Vagina (tissue), 2 donors: ENCODE measurements around the gene PLEKHA5. TPM values are rescaled to one million over a fixed set of nuclear protein-coding genes. Genes with fewer than 3 reads are reported as not detected.

Experiments used
- DNase-seq, 2 donors: peaks; one replicate each; pipeline ENCODE4 v3.0.0-alpha.2; 2017; ENCODE audit errors: extremely low spot score in 2 of 2
- H3K27ac ChIP-seq: fragments of 200-600 bp; sonication (generic); one replicate; pipeline ENCODE4 v1.5.1; 2019
- H3K27me3 ChIP-seq: fragments of 200-600 bp; sonication (generic); one replicate; pipeline ENCODE4 v1.5.1; 2019
- H3K36me3 ChIP-seq, 2 donors: fragments of 200-600 bp; sonication (generic); one replicate each; pipeline ENCODE4 v1.5.1; 2017 to 2019
- H3K4me1 ChIP-seq: fragments of 200-600 bp; sonication (generic); one replicate; pipeline ENCODE4 v1.5.1; 2019
- H3K4me3 ChIP-seq, 2 donors: fragments of 200-600 bp; sonication (generic); 1 replicate in 1 of 2; 2 replicates in 1 of 2; pipeline ENCODE4 v1.5.1; 2016 to 2019
- H3K9me3 ChIP-seq: fragments of 200-600 bp; sonication (generic); one replicate; pipeline ENCODE4 v1.5.1; 2019
- POLR2A ChIP-seq, 2 donors: fragments of 450-650 bp; IDR thresholded peaks; one replicate each; pipeline ENCODE4 v1.6.1; 2017; ENCODE audit warnings: antibody characterized with exemption in 2 of 2, mild to moderate bottlenecking in 2 of 2, moderate library complexity in 2 of 2
- POLR2AphosphoS5 ChIP-seq, 2 donors: sonication (generic); formaldehyde crosslinking; IDR thresholded peaks; one replicate each; pipeline ENCODE4 v1.9.0; 2017; ENCODE audit warnings: antibody characterized with exemption in 2 of 2, mild to moderate bottlenecking in 2 of 2, low read depth in 1 of 2; ENCODE audit not compliant: insufficient read depth in 1 of 2
- intact Hi-C: fragments of 100-400 bp; cut with DNase I; formaldehyde crosslinking; loops from one replicate; pipeline ENCODE4 v1.15.1; 2023
- total RNA-seq: library from RNA; depleted of rRNA; stranded (reverse); fragments of >200 nt; gene quantifications from one replicate; pipeline ENCODE4 v1.2.3, GENCODE V29; 2016
- TF ChIP-seq, protein P1 (sequence below), 3 experiments: fragments of 450-650 bp in 2 of 3; fragments of 200-600 bp in 1 of 3; sonication (generic) in 1 of 3; IDR thresholded peaks; one replicate each; pipeline ENCODE4 v1.5.1; 2017 to 2019; ENCODE audit warnings: antibody characterized with exemption in 3 of 3, mild to moderate bottlenecking in 2 of 3, moderate library complexity in 2 of 3

The PLEKHA5 gene, protein sequence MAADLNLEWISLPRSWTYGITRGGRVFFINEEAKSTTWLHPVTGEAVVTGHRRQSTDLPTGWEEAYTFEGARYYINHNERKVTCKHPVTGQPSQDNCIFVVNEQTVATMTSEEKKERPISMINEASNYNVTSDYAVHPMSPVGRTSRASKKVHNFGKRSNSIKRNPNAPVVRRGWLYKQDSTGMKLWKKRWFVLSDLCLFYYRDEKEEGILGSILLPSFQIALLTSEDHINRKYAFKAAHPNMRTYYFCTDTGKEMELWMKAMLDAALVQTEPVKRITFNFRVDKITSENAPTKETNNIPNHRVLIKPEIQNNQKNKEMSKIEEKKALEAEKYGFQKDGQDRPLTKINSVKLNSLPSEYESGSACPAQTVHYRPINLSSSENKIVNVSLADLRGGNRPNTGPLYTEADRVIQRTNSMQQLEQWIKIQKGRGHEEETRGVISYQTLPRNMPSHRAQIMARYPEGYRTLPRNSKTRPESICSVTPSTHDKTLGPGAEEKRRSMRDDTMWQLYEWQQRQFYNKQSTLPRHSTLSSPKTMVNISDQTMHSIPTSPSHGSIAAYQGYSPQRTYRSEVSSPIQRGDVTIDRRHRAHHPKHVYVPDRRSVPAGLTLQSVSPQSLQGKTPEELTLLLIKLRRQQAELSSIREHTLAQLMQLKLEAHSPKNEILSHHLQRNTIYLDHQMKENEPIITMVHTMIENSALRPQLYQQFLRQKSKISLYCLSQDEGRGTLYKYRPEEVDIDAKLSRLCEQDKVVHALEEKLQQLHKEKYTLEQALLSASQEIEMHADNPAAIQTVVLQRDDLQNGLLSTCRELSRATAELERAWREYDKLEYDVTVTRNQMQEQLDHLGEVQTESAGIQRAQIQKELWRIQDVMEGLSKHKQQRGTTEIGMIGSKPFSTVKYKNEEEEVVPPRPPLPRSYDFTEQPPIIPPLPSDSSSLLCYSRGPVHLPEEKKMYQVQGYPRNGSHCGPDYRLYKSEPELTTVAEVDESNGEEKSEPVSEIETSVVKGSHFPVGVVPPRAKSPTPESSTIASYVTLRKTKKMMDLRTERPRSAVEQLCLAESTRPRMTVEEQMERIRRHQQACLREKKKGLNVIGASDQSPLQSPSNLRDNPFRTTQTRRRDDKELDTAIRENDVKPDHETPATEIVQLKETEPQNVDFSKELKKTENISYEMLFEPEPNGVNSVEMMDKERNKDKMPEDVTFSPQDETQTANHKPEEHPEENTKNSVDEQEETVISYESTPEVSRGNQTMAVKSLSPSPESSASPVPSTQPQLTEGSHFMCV
- total RNA-seq = 58.4 TPM

DNA sequence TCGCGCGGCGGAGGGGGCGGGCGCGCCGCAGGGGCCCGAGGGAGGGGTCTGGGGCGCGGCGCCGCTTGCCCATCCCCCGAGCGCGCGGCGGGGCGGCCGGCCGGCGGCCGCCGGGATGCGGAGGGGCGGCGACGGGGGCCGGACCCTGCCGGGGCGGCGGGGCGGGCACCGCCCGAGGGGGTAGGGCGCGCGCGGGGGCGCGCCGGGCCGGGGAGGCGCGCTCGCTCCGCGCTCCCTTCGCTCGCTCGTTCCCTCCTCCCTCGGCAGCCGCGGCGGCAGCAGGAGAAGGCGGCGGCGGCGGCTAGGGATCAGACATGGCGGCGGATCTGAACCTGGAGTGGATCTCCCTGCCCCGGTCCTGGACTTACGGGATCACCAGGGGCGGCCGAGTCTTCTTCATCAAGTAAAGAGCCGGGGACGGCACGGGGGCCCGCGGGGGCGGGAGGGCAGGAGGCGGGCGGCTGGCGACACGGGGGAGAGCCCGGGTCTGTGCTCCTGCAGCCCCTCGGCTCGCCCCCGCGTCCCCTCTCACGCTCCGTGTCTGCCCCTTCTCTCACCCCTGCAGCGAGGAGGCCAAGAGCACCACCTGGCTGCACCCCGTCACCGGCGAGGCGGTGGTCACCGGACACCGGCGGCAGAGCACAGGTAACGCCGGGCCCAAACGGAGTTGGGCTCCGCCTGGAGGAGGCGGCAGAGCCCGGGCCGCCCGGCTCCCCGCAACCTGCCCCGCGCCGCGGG lies at the start of gene PLEKHA5:
Gene PLEKHA5 (plus strand): TSS at position 248 of the 738 bp plus-strand sequence. CDS start 67 bp downstream, at position 315.
- intact Hi-C loops = no loop called here
- DNase-seq = no peak
- peak within 1 kb of the TSS; percentile 97 for H3K27ac ChIP-seq
- H3K27me3 ChIP-seq = no peaks in the 10 kb centered on the region
- no peaks in the 10 kb centered on the region for H3K36me3 ChIP-seq
- peak within 1 kb of the TSS; percentile 87 to 94 for H3K4me3 ChIP-seq
- no peaks in the 10 kb centered on the region for H3K9me3 ChIP-seq
- peak in 1 of 2 donors; percentile 45 for TF ChIP-seq POLR2A (IDR thresholded peaks at IDR 0.05)
- TF ChIP-seq, protein P1, sequence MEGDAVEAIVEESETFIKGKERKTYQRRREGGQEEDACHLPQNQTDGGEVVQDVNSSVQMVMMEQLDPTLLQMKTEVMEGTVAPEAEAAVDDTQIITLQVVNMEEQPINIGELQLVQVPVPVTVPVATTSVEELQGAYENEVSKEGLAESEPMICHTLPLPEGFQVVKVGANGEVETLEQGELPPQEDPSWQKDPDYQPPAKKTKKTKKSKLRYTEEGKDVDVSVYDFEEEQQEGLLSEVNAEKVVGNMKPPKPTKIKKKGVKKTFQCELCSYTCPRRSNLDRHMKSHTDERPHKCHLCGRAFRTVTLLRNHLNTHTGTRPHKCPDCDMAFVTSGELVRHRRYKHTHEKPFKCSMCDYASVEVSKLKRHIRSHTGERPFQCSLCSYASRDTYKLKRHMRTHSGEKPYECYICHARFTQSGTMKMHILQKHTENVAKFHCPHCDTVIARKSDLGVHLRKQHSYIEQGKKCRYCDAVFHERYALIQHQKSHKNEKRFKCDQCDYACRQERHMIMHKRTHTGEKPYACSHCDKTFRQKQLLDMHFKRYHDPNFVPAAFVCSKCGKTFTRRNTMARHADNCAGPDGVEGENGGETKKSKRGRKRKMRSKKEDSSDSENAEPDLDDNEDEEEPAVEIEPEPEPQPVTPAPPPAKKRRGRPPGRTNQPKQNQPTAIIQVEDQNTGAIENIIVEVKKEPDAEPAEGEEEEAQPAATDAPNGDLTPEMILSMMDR (IDR thresholded peaks at IDR 0.05) = no peak
- TF ChIP-seq POLR2AphosphoS5 (IDR thresholded peaks at IDR 0.05; ENCODE audit: insufficient read depth in 1 of 2, low read depth in 1 of 2) = peak in 1 of 2 donors; percentile 61
- peaks cover 30% of the 10 kb centered on the region for H3K4me1 ChIP-seq

DNA sequence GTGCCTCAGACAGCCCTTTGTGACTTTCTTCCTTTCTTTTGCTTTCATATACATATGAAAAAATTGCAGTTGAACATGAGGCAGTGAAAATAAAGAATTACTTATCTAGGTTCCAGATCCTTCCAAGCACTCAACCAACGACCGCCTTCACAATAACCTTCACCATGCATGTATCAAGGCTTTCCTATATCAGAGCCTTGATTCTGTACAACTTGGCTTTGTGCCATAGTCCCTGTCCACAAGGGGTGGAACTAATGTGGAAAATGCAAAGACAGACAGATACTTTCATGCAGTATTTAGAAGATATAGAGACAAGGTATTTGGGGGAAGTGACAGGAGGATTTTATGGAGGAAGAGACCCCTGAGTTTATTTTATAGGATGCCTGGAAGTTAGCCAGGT lies 48.6 kb upstream of the PLEKHA5 start:
- H3K27ac ChIP-seq = no peak overlapping the region
- no peaks in the 10 kb centered on the region for H3K9me3 ChIP-seq
- intact Hi-C loops = no loop called here
- H3K27me3 ChIP-seq = no peaks in the 10 kb centered on the region
- no peak for TF ChIP-seq POLR2A (IDR thresholded peaks at IDR 0.05)
- TF ChIP-seq, protein P1 (IDR thresholded peaks at IDR 0.05) = no peak
- TF ChIP-seq POLR2AphosphoS5 (IDR thresholded peaks at IDR 0.05; ENCODE audit: insufficient read depth in 1 of 2, low read depth in 1 of 2) = no peak
- no peaks in the 10 kb centered on the region for H3K36me3 ChIP-seq
- no peak for DNase-seq
- H3K4me3 ChIP-seq = no peak overlapping the region
- no peaks in the 10 kb centered on the region for H3K4me1 ChIP-seq

DNA sequence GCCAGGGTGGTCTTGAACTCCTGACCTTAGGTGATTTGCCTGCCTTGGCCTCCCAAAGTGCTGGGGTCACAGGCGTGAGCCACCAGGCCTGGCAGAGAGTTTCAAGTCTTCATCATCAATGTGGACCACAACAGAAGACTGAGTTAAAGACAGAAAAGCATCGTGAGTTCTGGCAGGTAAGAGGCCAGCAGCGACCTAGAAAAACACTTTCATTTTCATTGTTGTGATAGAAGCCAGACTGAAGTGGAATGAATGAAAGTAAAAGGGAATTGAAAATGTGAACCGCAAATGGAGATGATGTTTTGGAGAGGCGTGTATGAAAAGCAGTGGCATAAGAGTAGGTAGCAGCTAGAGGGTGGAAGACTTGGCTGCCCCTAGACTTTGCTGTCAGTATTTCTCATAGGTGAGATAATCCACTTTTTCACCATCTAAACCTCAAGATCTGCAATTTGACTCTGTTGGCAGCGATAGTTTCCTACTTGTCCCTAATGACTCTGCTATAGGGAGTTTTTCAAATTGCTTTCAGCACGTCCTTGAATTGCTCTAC lies 47.1 kb upstream of the PLEKHA5 start:
- TF ChIP-seq, protein P1 (IDR thresholded peaks at IDR 0.05) = no peak
- TF ChIP-seq POLR2AphosphoS5 (IDR thresholded peaks at IDR 0.05; ENCODE audit: insufficient read depth in 1 of 2, low read depth in 1 of 2) (no peak), POLR2A (IDR thresholded peaks at IDR 0.05) (no peak)
- DNase-seq = no peak
- Histone ChIP-seq H3K36me3 (no peaks in the 10 kb centered on the region), H3K4me1 (no peaks in the 10 kb centered on the region), H3K9me3 (no peaks in the 10 kb centered on the region), H3K4me3 (no peak overlapping the region), H3K27me3 (no peaks in the 10 kb centered on the region), H3K27ac (no peak overlapping the region)
- intact Hi-C loops = no loop called here

DNA sequence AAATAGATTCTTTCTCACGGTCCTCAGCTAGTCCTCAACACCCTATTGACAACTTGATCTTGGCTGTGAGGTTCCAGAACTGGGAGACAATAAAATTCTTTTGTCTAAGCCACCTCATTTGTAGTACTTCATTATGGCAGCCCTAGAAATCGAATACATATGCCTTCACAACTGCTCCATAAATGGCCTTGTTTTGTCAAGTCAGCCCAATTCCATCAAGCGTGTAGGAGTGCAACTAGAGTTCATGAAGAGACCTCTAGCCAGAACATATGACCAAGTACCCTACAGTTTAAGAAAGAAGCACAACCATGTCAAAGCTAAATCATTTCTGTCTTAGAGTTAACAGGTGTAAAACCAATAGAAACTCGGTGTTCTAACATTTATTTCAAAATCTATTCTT lies 45.0 kb upstream of the PLEKHA5 start:
- no peaks in the 10 kb centered on the region for H3K36me3 ChIP-seq
- TF ChIP-seq, protein P1 (IDR thresholded peaks at IDR 0.05) = no peak
- TF ChIP-seq POLR2A (IDR thresholded peaks at IDR 0.05) (no peak), POLR2AphosphoS5 (IDR thresholded peaks at IDR 0.05; ENCODE audit: insufficient read depth in 1 of 2, low read depth in 1 of 2) (no peak)
- H3K4me1 ChIP-seq = no peaks in the 10 kb centered on the region
- no peak for DNase-seq
- no peaks in the 10 kb centered on the region for H3K9me3 ChIP-seq
- no peak overlapping the region for H3K4me3 ChIP-seq
- no peak overlapping the region for H3K27ac ChIP-seq
- intact Hi-C loops = no loop called here
- H3K27me3 ChIP-seq = no peaks in the 10 kb centered on the region
